Skin of body (tissue), 3 donors: ENCODE results near the gene PTGER3. TPM values are rescaled to one million over a fixed set of nuclear protein-coding genes. Genes with fewer than 3 reads are reported as not detected.
"Not testable (repeated sequence)": the region's sequence is repeated elsewhere in the genome, so short reads cannot be mapped to it uniquely, and the experiment has no call there.

Experiments
- DNase-seq: peaks from one replicate; lab custom pipeline; 2025; lab: John Stamatoyannopoulos, UW
- small RNA-seq: library from RNA; depleted of rRNA; stranded (forward); fragments of <200 nt; gene quantifications from one replicate; pipeline ENCODE3, GENCODE V24; 2014; ENCODE audit warnings: low replicate concordance
- total RNA-seq: library from RNA; depleted of rRNA; stranded (reverse); fragments of >200 nt; gene quantifications from one replicate; pipeline ENCODE4 v1.2.3, GENCODE V29; 2014

Gene PTGER3
- total RNA-seq, 1 donor from 2014 or later, result 18.2 TPM

GRCh38 chr1:70948396-70949017 lies 99.1 kb downstream of the PTGER3 start:
- DNase-seq, result peak; percentile 5

GRCh38 chr1:70947835-70948234 lies 99.8 kb downstream of the PTGER3 start:
- DNase-seq, result no peak

GRCh38 chr1:70945676-70946075 lies 101.9 kb downstream of the PTGER3 start:
- no peak for DNase-seq

GRCh38 chr1:70945251-70945650 lies 102.4 kb downstream of the PTGER3 start:
- DNase-seq, result no peak

- no peak for DNase-seq
These were observed 106.1 kb downstream of the PTGER3 start for GRCh38 chr1:70941563-70941962.

GRCh38 chr1:70940398-70940797 lies 107.2 kb downstream of the PTGER3 start:
- not testable (repeated sequence) for DNase-seq

- DNase-seq, result no peak
These were observed 113.2 kb downstream of the PTGER3 start for GRCh38 chr1:70934194-70934961.

GRCh38 chr1:70930062-70930461 lies 117.6 kb downstream of the PTGER3 start:
- DNase-seq, result no peak

- DNase-seq, result no peak
These were observed 125.4 kb downstream of the PTGER3 start for GRCh38 chr1:70922196-70922595.

Small RNA genes lying within 50 kb of the gene (small RNA-seq; reads per million reads assigned to genes)
- 990 reads per million, percentile 99 among the genes with 10 or more reads in this experiment for gene MIR186

Other genes with a start within 250 kb of the PTGER3 start
- gene ZRANB2, start 33.2 kb upstream of the PTGER3 start, total RNA-seq, result 102 TPM